GM10847 (cell line): ENCODE measurements around the gene WDR7.

Source experiments
- POLR2A ChIP-seq: IDR thresholded peaks from 2 replicates; pipeline ENCODE4 v1.6.1; 2011; ENCODE audit not compliant: insufficient read length; ENCODE audit errors: extremely low read depth

Gene WDR7

DNA sequence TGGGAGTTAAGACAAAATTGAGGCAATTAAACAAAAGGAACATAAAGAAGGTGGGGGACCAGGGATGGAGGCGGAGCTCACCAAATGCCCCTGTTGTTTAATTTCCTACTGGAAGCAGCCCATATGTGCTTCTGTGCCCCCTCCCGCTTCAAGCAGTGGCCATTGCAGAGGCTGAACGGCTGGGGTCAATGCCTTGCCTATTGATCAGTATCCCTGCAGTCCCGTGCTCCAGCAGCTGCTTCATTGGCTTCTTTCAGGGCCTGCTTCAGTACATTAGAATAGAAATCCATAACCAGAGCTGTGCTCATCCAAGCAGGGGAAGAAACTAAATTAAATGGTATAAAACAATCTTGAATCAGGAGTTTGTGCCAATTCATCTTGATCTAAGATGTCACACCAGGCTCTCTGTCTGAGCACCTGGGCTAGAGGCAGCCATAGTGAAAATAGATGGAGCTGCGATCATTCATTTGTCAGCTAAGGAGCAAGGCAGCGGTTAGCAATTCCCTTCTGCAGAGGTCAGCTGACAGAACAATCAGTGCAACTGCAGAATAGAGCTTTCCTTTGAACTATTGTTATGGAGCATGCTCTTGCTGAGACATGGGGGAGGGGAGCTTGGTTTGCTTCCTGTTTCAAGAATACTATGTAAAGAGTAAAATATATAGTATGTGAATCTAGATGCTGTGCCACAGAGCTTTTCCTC is 222.4 kb downstream of the WDR7 start:
- no peak for TF ChIP-seq POLR2A

DNA sequence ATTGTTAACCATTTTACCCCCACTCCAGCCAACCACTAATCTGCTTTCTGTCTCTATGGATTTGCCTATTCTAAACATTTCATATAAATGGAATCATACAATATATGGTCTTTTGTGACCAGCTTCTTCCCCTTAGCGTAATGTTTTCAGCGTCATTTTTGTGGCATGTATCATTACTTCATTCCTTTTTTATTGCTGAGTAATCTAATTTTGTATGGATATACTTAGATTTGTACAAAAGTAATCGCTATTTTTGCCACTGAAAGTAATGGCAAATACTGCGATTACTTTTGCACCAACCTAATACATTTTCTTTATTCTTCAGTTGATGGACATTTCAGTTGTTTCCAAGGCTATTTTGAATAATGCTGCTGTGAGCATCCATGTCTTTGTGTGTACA is 227.6 kb downstream of the WDR7 start:
- no peak for TF ChIP-seq POLR2A

DNA sequence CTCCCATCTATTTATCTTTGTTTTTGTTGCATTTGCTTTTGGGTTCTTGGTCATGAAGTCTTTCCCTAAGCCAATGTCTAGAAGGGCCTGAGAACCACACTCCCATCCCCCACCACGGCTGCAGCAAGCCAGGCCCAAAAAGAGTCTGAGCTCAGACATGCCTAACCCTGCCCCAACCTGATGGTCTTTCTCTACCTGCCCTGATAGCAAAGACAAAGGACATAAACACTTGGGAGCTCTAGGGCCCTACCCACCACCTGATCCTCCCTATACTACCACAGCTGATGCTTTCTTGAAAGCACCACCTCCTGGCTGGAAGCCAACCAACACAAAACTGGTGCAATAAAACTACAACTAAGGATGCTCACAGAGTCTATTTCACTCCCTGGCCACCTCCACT is 233.4 kb downstream of the WDR7 start:
- TF ChIP-seq POLR2A: no peak

DNA sequence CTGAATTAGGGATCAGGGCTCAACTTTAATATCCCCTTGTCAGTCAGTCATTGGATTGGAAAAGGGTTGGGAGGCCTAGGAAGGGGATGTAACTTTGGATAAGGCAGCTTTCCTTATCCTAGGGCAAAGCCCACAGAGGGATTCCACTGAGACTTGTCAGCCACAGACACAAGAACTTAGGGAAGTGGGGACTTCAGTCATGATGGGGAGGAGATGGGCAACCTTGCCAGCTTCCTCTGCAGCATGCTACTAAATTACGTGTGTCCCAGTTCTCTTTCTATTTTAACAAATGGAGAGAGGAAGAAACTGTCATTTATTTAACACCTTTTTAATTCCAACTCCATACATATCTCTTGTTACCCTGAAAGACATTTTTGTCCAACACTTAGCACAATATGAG is 237.8 kb downstream of the WDR7 start:
- TF ChIP-seq POLR2A: no peak

DNA sequence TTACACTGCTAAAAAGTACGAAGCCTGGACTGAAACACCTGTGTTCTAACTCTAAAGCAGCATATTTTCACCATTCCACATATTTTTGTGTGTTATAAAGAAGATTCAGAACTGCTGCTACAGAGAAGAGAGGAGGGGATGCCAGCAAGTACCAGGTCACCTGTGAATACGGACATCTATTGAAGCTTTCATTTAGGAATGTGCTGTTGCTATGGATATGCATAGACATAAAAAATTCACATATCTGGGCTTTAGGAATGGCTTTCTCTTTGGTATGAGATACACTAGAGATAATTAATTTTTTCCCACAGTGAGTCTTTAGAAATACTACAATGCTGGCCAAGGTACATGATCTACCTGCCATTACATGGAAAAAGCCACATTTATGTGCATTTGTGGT is 238.5 kb downstream of the WDR7 start:
- TF ChIP-seq POLR2A: no peak

DNA sequence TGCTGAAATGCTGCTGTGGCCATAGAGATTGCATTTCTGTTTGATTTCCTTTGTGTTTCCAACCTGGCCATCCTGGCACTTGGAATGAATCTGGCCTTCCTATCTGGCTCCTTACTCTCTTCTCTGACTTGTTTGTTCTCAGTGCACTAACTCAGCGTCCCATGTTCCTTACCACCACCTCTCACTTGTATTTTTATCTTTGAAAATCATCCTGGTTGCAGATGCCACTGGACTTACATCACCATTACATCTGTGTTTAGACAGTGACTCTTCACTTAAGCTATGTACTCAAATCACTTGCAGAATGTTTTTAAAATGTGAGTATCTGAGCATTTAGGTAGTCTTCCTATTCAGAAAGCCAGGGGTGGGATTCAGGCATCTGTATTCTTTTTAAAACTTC is 239.5 kb downstream of the WDR7 start:
- TF ChIP-seq POLR2A: no peak

DNA sequence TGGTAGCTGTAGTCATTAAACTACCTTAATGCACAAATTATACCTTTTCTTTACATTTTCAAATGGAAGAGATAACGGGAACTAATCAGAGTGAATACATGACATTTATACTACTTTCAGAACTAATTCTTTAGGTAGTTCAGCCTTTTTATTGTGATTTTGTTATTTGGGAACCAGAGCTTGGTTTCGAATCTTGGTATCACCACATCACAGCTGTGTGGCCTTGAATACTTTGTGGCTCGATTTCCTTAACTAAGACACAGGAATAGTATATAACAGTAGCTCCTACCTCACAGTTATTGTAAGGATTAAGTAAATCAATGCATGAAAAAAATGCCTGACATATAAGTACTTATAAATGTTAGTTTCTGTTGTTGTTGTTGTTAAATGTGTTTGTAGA is 240.0 kb downstream of the WDR7 start:
- TF ChIP-seq POLR2A: no peak

DNA sequence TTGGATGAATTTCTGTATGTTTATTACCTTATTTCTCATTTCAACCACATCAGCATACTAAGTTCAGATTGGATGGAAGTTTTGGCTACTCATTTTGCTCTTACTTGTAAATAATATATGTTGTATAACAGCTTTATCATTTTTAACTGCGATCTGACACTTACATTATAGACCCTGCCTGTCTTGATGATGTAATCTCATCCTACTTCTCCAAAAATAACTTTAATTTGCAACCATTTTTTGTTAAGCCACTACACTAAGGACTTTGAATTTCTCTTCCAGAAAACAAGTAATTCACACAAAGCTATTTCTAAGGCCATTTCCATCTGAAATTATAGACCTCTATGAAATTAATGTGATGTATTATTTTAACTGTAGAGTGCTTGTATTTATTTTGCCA is 240.7 kb downstream of the WDR7 start:
- no peak for TF ChIP-seq POLR2A

DNA sequence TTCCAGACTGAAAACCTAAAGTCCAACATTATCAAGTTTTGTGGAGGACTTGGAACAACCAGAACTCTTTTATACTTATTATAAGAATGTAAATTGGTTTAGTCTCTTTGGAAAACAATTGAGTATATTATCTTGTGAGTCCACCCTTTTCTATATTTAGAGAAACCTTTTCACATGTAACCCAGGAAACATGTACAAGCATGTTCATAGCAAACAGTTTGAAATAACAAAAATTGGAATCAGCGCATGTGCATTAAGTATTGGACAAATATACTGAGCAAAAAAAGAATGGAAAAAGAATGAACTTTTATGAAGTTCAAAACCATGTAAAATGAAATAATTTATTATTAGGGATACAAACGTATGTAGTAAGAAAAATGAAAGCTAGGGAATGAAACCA is 246.0 kb downstream of the WDR7 start:
- no peak for TF ChIP-seq POLR2A

DNA sequence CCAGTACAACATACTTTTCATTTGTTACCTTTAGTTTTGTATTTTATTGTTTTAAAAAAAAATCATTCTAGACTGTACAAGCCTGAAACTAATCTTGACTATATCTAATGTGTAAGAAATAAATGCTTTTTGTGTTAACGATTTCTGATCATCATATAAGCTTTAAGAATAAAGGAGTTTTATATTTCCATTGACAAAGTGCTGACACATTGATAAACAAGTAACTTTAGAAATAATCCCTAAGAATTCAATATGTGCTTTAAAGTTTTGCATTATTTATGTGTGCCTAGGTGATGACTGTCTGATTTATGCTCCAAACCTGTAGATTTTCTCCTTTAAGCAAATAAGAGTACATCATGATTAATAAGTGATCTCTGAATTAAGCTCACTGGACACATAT is 248.5 kb downstream of the WDR7 start:
- TF ChIP-seq POLR2A: no peak

DNA sequence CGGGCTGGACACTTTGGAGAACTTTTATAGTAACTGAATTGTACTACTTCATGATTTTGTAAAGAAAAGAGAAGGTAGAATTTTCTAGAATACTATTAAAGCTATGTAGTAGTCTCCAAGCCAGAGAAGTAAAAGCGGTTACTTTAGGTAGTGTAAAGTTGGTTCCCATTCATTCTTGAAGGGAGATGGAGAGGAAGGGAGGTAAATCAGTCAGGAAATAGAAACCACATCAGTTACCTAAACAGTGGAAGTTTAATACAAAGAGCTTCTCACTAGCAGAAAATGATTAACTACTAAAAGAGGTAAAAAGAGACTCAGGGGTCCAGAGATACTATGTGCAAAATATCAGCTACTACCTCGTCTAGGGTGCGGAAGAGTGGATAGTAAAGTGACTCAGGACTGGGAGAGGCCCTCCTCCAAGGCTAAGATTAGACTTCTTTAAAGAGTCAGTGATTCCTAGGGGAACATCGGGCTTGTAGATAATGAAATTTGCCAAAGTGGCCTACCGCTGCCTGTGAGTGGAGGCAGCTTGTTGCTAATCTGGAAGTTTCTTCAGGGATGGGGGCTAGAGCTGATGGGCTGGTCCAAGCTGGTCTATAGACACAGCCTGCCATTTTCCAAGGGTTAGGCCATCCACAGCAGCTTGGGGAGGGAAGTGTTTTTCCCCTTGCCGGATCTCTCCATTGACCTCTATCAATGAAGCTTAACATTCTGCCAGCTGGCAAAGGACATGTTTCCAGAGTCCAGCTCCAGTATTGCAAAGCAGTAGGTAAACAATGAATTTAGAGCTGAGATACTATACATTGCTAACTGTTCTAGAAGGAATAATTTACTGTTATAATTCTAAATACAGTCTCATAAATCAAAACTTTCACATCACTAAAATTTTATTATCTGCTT is 249.3 kb downstream of the WDR7 start:
- TF ChIP-seq POLR2A: no peak

DNA sequence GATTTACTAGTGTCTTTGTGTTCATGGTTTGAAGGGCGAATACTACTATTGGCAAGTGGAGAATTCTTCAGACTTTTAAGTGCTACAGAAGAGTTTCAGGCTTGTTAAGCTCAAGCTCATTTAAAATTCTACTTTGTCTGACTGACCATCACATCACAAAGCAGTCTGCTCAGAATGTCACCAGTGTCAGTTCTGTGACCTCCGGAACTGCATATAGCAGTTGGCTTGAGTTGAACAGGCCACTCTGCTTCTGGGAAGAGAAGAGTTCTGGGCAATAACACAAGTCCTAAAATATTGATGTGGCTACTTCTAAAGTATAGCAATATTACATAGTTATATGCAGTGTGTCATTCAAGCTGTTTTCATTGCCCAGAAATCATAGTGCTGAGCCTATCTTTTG is 250.8 kb downstream of the WDR7 start:
- no peak for TF ChIP-seq POLR2A

DNA sequence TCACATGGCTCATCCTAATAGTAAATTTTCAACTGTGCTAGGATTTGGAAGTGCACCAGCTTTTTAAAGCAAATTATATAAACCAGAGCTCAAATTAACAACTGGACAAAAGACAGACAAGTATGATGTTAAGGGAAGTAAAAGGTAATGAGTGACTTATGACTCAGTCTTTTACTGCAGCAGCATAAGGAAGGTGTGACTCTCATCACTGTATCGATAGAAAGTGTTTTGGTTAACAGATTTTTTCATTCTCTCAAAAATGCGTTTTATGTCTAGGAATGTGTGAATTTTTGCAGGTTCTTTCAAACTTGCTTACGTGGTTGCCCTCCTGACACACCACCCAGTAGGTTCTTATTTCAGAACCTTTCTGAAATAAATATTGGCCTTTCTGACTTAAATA is 251.5 kb downstream of the WDR7 start:
- TF ChIP-seq POLR2A: no peak

DNA sequence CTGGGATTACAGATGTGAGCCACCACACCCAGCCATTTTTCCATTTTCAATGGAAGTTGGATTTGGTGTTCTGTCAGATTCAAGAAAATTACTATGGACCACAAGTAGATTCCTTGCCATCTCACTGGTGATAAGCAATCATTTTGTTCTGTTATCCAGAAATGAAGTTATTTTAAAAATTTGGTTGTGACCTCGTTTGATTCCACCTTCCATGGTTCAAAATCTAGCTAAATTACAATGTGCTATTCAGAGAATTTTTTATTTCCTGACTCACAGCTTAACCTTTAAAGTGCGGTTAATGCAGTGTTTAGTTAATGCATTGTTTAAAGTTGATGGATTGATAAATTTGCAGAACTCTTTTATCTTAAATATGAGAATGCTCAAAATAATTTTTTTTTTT is 252.5 kb downstream of the WDR7 start:
- no peak for TF ChIP-seq POLR2A

DNA sequence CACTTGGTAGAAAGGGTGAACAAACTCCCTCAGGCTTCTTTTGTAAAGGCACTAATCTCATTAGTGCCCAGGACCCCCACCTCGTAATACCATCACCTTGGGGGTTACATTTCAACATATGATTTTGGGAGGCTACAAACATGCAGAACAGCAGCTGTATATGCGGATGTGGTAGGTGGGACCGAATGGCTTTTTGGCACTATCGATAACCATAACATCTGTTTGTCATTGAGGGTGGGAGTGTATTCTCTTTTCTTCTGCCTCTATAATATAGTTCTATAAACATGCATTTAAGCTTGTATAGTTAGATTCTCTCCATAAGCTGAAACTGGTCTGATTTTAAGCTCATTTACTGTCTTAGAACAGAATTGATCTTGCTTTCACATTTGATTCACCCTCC is 256.6 kb downstream of the WDR7 start:
- no peak for TF ChIP-seq POLR2A

DNA sequence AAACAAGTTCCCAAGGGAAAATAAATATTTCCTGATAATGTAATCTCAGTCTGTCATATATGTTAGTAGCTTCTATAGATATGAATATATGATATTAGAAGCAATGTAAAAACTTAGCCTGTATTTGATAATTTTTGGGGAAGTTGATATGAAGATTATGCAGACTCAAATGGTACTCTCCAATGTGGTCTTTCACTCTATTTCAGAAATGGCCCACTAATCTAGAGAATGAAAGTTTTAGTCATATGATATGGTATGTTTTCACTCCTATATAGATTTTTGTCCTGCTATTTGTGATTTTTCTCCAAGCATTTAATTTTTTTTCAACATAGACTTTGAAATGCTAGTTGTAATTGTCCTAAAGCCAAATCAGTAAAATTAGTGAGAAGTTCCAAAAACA is 259.1 kb downstream of the WDR7 start:
- no peak for TF ChIP-seq POLR2A

DNA sequence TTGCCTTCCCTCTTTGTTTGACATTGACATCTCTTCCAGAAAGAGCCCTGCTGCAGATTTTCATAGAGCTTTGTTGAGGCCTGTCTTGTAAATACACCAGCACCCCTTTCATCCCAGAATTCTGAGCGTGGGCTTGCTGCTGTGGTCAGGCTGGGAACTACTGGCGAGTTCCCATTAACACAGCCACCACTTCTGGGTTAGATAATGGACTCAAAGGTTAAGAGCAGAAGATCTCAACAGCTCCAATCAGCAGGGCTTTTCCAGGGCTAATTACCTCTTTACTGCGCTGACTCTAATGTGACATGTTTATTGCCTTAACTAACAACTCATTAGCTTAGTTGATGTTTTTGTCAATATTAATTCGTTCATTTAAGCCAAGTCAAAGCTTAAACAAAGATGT is 259.8 kb downstream of the WDR7 start:
- TF ChIP-seq POLR2A: no peak
